Upper lobe of left lung (tissue), 4 donors: ENCODE results near the gene ABCA7.

Experiments used
- EP300 ChIP-seq, 4 donors: sonication (generic); formaldehyde crosslinking; IDR thresholded peaks; one replicate each; pipeline ENCODE4 v1.5.1; 2017; ENCODE audit warnings: antibody characterized with exemption in 4 of 4, control low read depth in 2 of 4
- POLR2A ChIP-seq, 4 donors: fragments of 450-650 bp; IDR thresholded peaks; one replicate each; pipeline ENCODE4 v1.5.1; 2016 to 2017; ENCODE audit warnings: antibody characterized with exemption in 4 of 4, mild to moderate bottlenecking in 2 of 4
- TF ChIP-seq, protein P1 (sequence below), 6 experiments: fragments of 450-650 bp in 4 of 6; fragments of 200-600 bp in 2 of 6; sonication (generic) in 2 of 6; IDR thresholded peaks; one replicate each; pipeline ENCODE4 v1.5.1; 2016 to 2019; ENCODE audit warnings: antibody characterized with exemption in 6 of 6

DNA sequence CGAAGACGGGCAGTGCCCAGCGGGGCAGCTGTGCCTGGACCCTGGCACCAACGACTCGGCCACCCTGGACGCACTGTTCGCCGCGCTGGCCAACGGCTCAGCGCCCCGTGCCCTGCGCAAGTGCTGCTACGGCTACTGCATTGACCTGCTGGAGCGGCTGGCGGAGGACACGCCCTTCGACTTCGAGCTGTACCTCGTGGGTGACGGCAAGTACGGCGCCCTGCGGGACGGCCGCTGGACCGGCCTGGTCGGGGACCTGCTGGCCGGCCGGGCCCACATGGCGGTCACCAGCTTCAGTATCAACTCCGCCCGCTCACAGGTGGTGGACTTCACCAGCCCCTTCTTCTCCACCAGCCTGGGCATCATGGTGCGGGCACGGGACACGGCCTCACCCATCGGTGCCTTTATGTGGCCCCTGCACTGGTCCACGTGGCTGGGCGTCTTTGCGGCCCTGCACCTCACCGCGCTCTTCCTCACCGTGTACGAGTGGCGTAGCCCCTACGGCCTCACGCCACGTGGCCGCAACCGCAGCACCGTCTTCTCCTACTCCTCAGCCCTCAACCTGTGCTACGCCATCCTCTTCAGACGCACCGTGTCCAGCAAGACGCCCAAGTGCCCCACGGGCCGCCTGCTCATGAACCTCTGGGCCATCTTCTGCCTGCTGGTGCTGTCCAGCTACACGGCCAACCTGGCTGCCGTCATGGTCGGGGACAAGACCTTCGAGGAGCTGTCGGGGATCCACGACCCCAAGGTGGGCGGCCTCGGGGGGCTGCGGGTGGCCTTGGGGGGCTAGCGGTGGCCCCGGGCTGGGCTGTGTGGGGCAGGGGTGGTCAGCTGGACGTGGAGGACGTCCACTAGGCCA is 34.9 kb upstream of the ABCA7 start:
- TF ChIP-seq, protein P1, sequence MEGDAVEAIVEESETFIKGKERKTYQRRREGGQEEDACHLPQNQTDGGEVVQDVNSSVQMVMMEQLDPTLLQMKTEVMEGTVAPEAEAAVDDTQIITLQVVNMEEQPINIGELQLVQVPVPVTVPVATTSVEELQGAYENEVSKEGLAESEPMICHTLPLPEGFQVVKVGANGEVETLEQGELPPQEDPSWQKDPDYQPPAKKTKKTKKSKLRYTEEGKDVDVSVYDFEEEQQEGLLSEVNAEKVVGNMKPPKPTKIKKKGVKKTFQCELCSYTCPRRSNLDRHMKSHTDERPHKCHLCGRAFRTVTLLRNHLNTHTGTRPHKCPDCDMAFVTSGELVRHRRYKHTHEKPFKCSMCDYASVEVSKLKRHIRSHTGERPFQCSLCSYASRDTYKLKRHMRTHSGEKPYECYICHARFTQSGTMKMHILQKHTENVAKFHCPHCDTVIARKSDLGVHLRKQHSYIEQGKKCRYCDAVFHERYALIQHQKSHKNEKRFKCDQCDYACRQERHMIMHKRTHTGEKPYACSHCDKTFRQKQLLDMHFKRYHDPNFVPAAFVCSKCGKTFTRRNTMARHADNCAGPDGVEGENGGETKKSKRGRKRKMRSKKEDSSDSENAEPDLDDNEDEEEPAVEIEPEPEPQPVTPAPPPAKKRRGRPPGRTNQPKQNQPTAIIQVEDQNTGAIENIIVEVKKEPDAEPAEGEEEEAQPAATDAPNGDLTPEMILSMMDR (IDR thresholded peaks at IDR 0.05) = no peak
- TF ChIP-seq POLR2A (IDR thresholded peaks at IDR 0.05) (no peak), EP300 (IDR thresholded peaks at IDR 0.05) (no peak)
